B cell (primary cell): ENCODE results near the gene KRT33A.

Source experiments
- CTCF ChIP-seq: fragments of 200-600 bp; IDR thresholded peaks from one replicate; pipeline ENCODE4 v1.8.0; 2022; ENCODE audit warnings: antibody characterized with exemption, mild to moderate bottlenecking
- EZH2 ChIP-seq: IDR thresholded peaks from 2 replicates; pipeline ENCODE4 v1.6.1; 2012; ENCODE audit warnings: borderline replicate concordance, low read depth, mild to moderate bottlenecking, moderate library complexity, low read length; ENCODE audit not compliant: insufficient read depth, poor library complexity, severe bottlenecking

- TF ChIP-seq CTCF: no peak
- no peak for TF ChIP-seq EZH2
These were observed 11.6 kb downstream of the KRT33A start for GRCh38 chr17:41338961-41339485.
